CD4-positive, alpha-beta memory T cell (primary cell): ENCODE results near the gene KRT23. TPM values are rescaled to one million over a fixed set of nuclear protein-coding genes. Genes with fewer than 3 reads are reported as not detected.
A peak's percentile ranks its signal among the peaks of the same experiment; 100 is the strongest.

ENCODE experiments used
- CTCF ChIA-PET: fragments of 350-600 bp; sonication (Branson Sonifier 250); formaldehyde crosslinking; loops from one replicate; lab custom pipeline; 2021; ENCODE audit warnings: inconsistent platforms; ENCODE audit not compliant: partially characterized antibody; lab: Charles Lee
- POLR2A ChIA-PET: fragments of 350-600 bp; sonication (Branson Sonifier 250); formaldehyde crosslinking; loops from one replicate; lab custom pipeline; 2021; ENCODE audit not compliant: partially characterized antibody; lab: Charles Lee
- DNase-seq, 5 donors: peaks; one replicate each; pipeline versions ENCODE4 v3.0.0 to v3.0.0-alpha.2; 2020 to 2022; ENCODE audit warnings: mixed read lengths in 1 of 5
- H3K27ac ChIP-seq: one replicate; pipeline ENCODE4 v1.7.0; 2013; ENCODE audit warnings: low read depth, low read length
- H3K27me3 ChIP-seq: 2 replicates; pipeline ENCODE4 v1.7.0; 2013; ENCODE audit warnings: mild to moderate bottlenecking, low read length, moderate library complexity; ENCODE audit not compliant: insufficient read depth
- H3K36me3 ChIP-seq: 2 replicates; pipeline ENCODE4 v1.7.0; 2013; ENCODE audit warnings: mild to moderate bottlenecking, low read length, moderate library complexity; ENCODE audit not compliant: insufficient read depth
- H3K4me1 ChIP-seq: 2 replicates; pipeline ENCODE4 v1.7.0; 2013; ENCODE audit warnings: mild to moderate bottlenecking, low read length, moderate library complexity; ENCODE audit not compliant: insufficient read depth
- H3K4me3 ChIP-seq, 2 donors: one replicate each; pipeline ENCODE4 v1.7.0; 2013; ENCODE audit warnings: low read length in 2 of 2, mild to moderate bottlenecking in 1 of 2
- H3K9me3 ChIP-seq, 2 donors: one replicate each; pipeline ENCODE4 v1.7.0; 2013; ENCODE audit warnings: low read length in 2 of 2, control low read depth in 1 of 2; ENCODE audit not compliant: control insufficient read depth in 1 of 2
- H3K27ac Mint-ChIP-seq, 7 donors: one replicate each; pipeline ENCODE4 v1.8.0; 2020 to 2021; ENCODE audit warnings: mixed read lengths in 7 of 7, mild to moderate bottlenecking in 6 of 7, inconsistent platforms in 3 of 7, moderate library complexity in 3 of 7
- H3K27me3 Mint-ChIP-seq, 2 donors: one replicate each; pipeline ENCODE4 v1.8.0; 2020 to 2021; ENCODE audit warnings: mixed read lengths in 2 of 2
- H3K36me3 Mint-ChIP-seq, 2 donors: one replicate each; pipeline ENCODE4 v1.8.0; 2020 to 2021; ENCODE audit warnings: mixed read lengths in 2 of 2, inconsistent platforms in 1 of 2, mild to moderate bottlenecking in 1 of 2
- H3K4me1 Mint-ChIP-seq, 4 donors: one replicate each; pipeline ENCODE4 v1.8.0; 2020 to 2021; ENCODE audit warnings: mixed read lengths in 4 of 4, mild to moderate bottlenecking in 1 of 4
- H3K4me3 Mint-ChIP-seq, 8 donors: one replicate each; pipeline ENCODE4 v1.8.0; 2020 to 2021; ENCODE audit warnings: mixed read lengths in 8 of 8, mild to moderate bottlenecking in 7 of 8, moderate library complexity in 6 of 8, inconsistent platforms in 3 of 8
- H3K9me3 Mint-ChIP-seq, 8 donors: one replicate each; pipeline ENCODE4 v1.8.0; 2020 to 2021; ENCODE audit warnings: mixed read lengths in 8 of 8, mild to moderate bottlenecking in 5 of 8, inconsistent platforms in 3 of 8, moderate library complexity in 1 of 8
- intact Hi-C: fragments of 100-400 bp; cut with micrococcal nuclease; formaldehyde crosslinking; loops from one replicate; pipeline ENCODE4 v1.15.1; 2023
- polyA plus RNA-seq, 2 donors: library from polyadenylated mRNA; unstranded; fragments of 300-500 nt; fragmentation: Illumina TruSeq; gene quantifications; one replicate each; pipeline ENCODE4 v1.2.3, GENCODE V29; 2021
- total RNA-seq, 2 experiments: library from RNA; stranded (reverse); gene quantifications; one replicate each; pipeline ENCODE4 v1.2.3, GENCODE V29; 2021

Gene KRT23
- total and polyA plus RNA-seq, 4 experiments from 2014 or later: 0.15 TPM; not detected in 3

DNA sequence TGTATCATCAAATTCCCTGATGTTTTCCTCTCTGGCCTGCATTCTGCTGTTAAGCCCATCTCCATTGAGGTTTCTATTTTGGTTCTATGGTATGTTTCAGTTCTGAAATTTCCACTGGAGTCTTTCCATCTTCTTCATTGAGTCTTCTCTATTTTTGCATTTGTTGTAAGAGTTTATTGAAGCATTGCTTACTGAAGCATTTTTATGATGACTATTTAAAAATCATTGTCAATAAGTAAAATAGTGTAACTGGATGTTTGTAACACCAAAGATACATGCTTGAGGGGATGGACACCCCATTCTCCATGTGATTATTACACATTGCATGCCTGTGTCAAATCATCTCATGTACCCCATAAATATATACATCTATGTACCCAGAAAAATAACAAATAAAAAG lies 38.1 kb upstream of the KRT23 start:
- Histone ChIP-seq H3K4me3 (no peak overlapping the region), H3K4me1 (no peaks in the 10 kb centered on the region), H3K27me3 (peaks cover 8% of the 10 kb centered on the region), H3K27ac (no peak overlapping the region), H3K36me3 (no peaks in the 10 kb centered on the region), H3K9me3 (no peaks in the 10 kb centered on the region)
- Mint-ChIP-seq H3K27me3 (peaks cover 11 to 17% of the 10 kb centered on the region in 2 donors), H3K4me1 (no peaks in the 10 kb centered on the region), H3K9me3 (no peaks in the 10 kb centered on the region), H3K27ac (no peak overlapping the region), H3K36me3 (no peaks in the 10 kb centered on the region), H3K4me3 (no peak overlapping the region)
- POLR2A ChIA-PET: no interaction called here
- CTCF ChIA-PET: no interaction called here
- no peak for DNase-seq
- intact Hi-C loops: no loop called here

DNA sequence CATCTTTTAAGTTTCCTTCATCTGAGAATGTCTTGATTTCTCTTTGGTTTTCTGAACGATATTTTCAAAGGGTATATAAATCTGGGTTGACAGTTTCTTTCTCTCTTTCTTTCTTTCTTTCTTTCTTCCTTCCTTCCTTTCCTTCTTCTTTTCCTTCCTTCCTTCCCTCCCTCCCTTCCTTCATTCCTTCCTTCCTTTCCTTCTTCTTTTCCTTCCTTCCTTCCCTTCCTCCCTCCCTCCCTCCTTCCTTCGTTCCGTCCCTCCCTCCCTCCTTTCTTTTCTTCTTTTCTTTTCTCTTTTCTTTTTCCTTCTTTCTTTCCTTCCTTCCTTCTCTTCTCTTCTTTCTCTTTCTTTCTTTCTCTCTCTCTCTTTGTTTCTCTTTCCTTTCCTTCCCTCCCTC lies 36.9 kb upstream of the KRT23 start:
- no peak overlapping the region for H3K27ac Mint-ChIP-seq
- no peak overlapping the region for H3K4me3 Mint-ChIP-seq
- DNase-seq: no peak
- H3K4me1 Mint-ChIP-seq: no peaks in the 10 kb centered on the region
- Histone ChIP-seq H3K4me3 (no peak overlapping the region), H3K9me3 (no peaks in the 10 kb centered on the region), H3K27ac (no peak overlapping the region), H3K4me1 (no peaks in the 10 kb centered on the region), H3K27me3 (peaks cover 8% of the 10 kb centered on the region), H3K36me3 (no peaks in the 10 kb centered on the region)
- H3K27me3 Mint-ChIP-seq: peaks cover 8 to 14% of the 10 kb centered on the region in 2 donors
- ChIA-PET CTCF (no interaction called here), POLR2A (no interaction called here)
- intact Hi-C loops: no loop called here
- no peaks in the 10 kb centered on the region for H3K36me3 Mint-ChIP-seq
- no peaks in the 10 kb centered on the region for H3K9me3 Mint-ChIP-seq

GRCh38 chr17:40967582-40967981 lies 30.1 kb upstream of the KRT23 start:
- H3K4me3 Mint-ChIP-seq: no peak overlapping the region
- Histone ChIP-seq H3K36me3 (no peaks in the 10 kb centered on the region), H3K9me3 (no peaks in the 10 kb centered on the region), H3K4me1 (no peaks in the 10 kb centered on the region), H3K27ac (no peak overlapping the region), H3K4me3 (no peak overlapping the region), H3K27me3 (no peaks in the 10 kb centered on the region)
- ChIA-PET POLR2A (no interaction called here), CTCF (no interaction called here)
- no peak overlapping the region for H3K27ac Mint-ChIP-seq
- DNase-seq: no peak
- H3K27me3 Mint-ChIP-seq: peaks cover 4 to 11% of the 10 kb centered on the region in 2 donors
- peaks cover 0 to 3% (median 0%) of the 10 kb centered on the region in 4 donors for H3K4me1 Mint-ChIP-seq
- peaks cover 0 to 4% (median 0%) of the 10 kb centered on the region in 8 donors for H3K9me3 Mint-ChIP-seq
- intact Hi-C loops: no loop called here
- H3K36me3 Mint-ChIP-seq: no peaks in the 10 kb centered on the region

- POLR2A ChIA-PET: no interaction called here
- intact Hi-C loops: no loop called here
- no peak within 1 kb of the TSS for H3K27ac Mint-ChIP-seq
- no peak within 1 kb of the TSS for H3K4me3 ChIP-seq
- no peaks in the 10 kb centered on the region for H3K27me3 ChIP-seq
- H3K4me1 ChIP-seq: no peaks in the 10 kb centered on the region
- H3K4me1 Mint-ChIP-seq: peaks cover 0 to 3% (median 0%) of the 10 kb centered on the region in 4 donors
- no peak within 1 kb of the TSS for H3K4me3 Mint-ChIP-seq
- peaks cover 0 to 4% (median 0%) of the 10 kb centered on the region in 8 donors for H3K9me3 Mint-ChIP-seq
- H3K36me3 Mint-ChIP-seq: no peaks in the 10 kb centered on the region
- DNase-seq: no peak
- no peak within 1 kb of the TSS for H3K27ac ChIP-seq
- CTCF ChIA-PET: interaction anchor here (1.4 kb wide), 1 partner anchor 15 kb away, joined by 4 read pairs; no protein-coding TSS in a partner anchor
- peaks cover 2 to 9% of the 10 kb centered on the region in 2 donors for H3K27me3 Mint-ChIP-seq
- H3K36me3 ChIP-seq: no peaks in the 10 kb centered on the region
- H3K9me3 ChIP-seq: no peaks in the 10 kb centered on the region
These were observed 29.4 kb upstream of the KRT23 start, which contains the start of gene KRT39 for GRCh38 chr17:40966848-40967247. Gene KRT39 (minus strand): TSS chr17:40966948. CDS start chr17:40966856, 92 bp downstream.

DNA sequence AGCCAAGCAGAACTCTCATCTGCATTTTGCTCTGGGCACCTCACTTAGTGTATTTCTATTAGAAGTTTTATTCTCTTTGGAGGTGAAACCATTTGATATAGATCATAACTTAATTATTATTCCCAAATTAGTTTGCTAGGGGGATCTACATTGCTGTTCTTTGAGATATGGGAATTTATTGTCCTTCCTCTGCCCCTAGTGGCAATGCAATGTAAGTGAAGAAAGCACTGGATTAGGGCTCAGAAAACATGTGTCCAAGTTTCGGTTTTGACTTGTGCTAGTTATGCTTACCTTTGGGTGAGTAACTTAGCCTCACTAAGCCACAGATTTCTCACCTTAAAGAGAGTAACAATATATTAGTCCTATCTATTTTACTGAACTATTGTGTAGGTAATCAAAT lies 26.4 kb upstream of the KRT23 start:
- Histone ChIP-seq H3K4me1 (no peaks in the 10 kb centered on the region), H3K4me3 (no peak overlapping the region), H3K36me3 (no peaks in the 10 kb centered on the region), H3K9me3 (no peaks in the 10 kb centered on the region), H3K27me3 (no peaks in the 10 kb centered on the region), H3K27ac (no peak overlapping the region)
- ChIA-PET POLR2A (no interaction called here), CTCF (interaction anchor here (0.8 to 2.3 kb wide), 5 partner anchors 11 to 359 kb away, joined by 3 to 7 read pairs (median 5); no protein-coding TSS in a partner anchor)
- DNase-seq: peak in 4 of 5 donors; percentile 12 to 17 (median 14)
- H3K4me1 Mint-ChIP-seq: peaks cover 0 to 3% (median 0%) of the 10 kb centered on the region in 4 donors
- H3K36me3 Mint-ChIP-seq: no peaks in the 10 kb centered on the region
- peaks cover 0 to 4% (median under 1%) of the 10 kb centered on the region in 8 donors for H3K9me3 Mint-ChIP-seq
- peaks cover 2 to 4% of the 10 kb centered on the region in 2 donors for H3K27me3 Mint-ChIP-seq
- intact Hi-C loops: no loop called here
- no peak overlapping the region for H3K4me3 Mint-ChIP-seq
- no peak overlapping the region for H3K27ac Mint-ChIP-seq

DNA sequence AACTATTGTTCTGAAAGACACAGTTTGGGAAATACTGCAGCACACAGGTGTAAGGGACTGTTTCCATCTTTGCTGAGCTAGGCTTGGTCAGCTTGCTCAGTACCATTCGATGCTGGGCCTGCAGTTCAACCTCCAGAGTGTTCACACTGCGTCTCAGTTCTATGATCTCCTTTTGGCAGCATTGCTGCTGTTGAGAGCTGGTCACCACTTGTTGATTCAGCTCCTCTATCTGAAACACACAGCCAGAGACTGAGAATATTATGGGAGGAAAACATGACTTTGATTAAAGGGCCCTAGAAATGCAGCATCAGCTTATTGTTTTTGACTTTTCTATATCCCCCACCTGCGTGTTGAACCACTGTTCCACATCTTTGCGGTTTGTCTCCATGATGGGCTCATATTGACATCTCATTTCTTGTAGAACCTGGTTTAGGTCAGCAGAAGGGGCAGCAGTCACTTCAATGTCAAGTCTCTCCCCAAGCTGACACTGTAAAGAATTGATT lies 24.7 kb upstream of the KRT23 start:
- ChIA-PET POLR2A (no interaction called here), CTCF (interaction anchor here (0.9 to 2.3 kb wide), 7 partner anchors 8 to 526 kb away, joined by 3 to 6 read pairs (median 4); no protein-coding TSS in a partner anchor)
- H3K27ac ChIP-seq: no peak overlapping the region
- Mint-ChIP-seq H3K4me1 (peaks cover 0 to 3% (median 0%) of the 10 kb centered on the region in 4 donors), H3K9me3 (peaks cover 0 to 4% (median 0%) of the 10 kb centered on the region in 8 donors), H3K4me3 (no peak overlapping the region), H3K27me3 (peaks cover 2 to 5% of the 10 kb centered on the region in 2 donors), H3K27ac (no peak overlapping the region), H3K36me3 (no peaks in the 10 kb centered on the region)
- DNase-seq: no peak
- H3K27me3 ChIP-seq: no peaks in the 10 kb centered on the region
- no peaks in the 10 kb centered on the region for H3K4me1 ChIP-seq
- intact Hi-C loops: no loop called here
- no peaks in the 10 kb centered on the region for H3K36me3 ChIP-seq
- no peak overlapping the region for H3K4me3 ChIP-seq
- no peaks in the 10 kb centered on the region for H3K9me3 ChIP-seq

GRCh38 chr17:40961591-40961990 lies 24.1 kb upstream of the KRT23 start:
- Mint-ChIP-seq H3K27me3 (peaks cover 2 to 5% of the 10 kb centered on the region in 2 donors), H3K4me3 (no peak overlapping the region), H3K4me1 (peaks cover 0 to 3% (median 0%) of the 10 kb centered on the region in 4 donors), H3K9me3 (peaks cover 0 to 4% (median 0%) of the 10 kb centered on the region in 8 donors), H3K36me3 (no peaks in the 10 kb centered on the region), H3K27ac (no peak overlapping the region)
- H3K4me1 ChIP-seq: no peaks in the 10 kb centered on the region
- ChIA-PET POLR2A (no interaction called here), CTCF (interaction anchor here (0.9 to 2.3 kb wide), 7 partner anchors 9 to 527 kb away, joined by 3 to 6 read pairs (median 4); no protein-coding TSS in a partner anchor)
- no peak overlapping the region for H3K27ac ChIP-seq
- H3K4me3 ChIP-seq: no peak overlapping the region
- H3K27me3 ChIP-seq: no peaks in the 10 kb centered on the region
- H3K9me3 ChIP-seq: no peaks in the 10 kb centered on the region
- DNase-seq: no peak
- H3K36me3 ChIP-seq: no peaks in the 10 kb centered on the region
- intact Hi-C loops: no loop called here
